GM18508 (cell line): ENCODE results near the gene TMEM221.

Experiments used
- ATAC-seq: cut with Tn5 transposase; IDR thresholded peaks from one replicate; pipeline ENCODE4 v1.9.1; 2021; ENCODE audit warnings: moderate number of reproducible peaks; ENCODE audit not compliant: insufficient read depth, unreplicated experiment

The TMEM221 gene

GRCh38 chr19:17447704-17448130 lies 751 bp downstream of the TMEM221 start:
- ATAC-seq, result no peak

GRCh38 chr19:17445526-17446165 lies 2.8 kb downstream of the TMEM221 start:
- no peak for ATAC-seq

GRCh38 chr19:17441241-17442021 lies 7.0 kb downstream of the TMEM221 start:
- no peak for ATAC-seq

DNA sequence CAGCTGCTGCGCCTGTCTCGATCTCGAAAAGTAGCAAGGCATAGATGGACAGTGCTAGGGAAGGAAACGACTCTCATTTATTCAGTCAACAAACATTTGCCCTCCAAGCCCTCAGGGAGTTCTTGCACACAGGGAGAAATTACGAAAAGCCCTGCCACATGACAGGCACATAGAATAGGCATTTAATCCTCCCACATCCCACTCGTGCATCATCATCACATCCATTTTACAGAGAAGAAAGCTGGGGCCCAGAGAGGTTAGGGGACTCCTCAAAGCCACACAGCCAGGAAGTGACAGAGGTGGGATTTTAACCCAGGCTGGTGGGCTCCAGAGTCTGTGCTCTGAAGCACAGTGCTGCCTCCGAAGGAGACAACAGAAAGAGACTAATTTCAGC lies 11.6 kb downstream of the TMEM221 start:
- ATAC-seq, result no peak

- ATAC-seq, result no peak
Observed at GRCh38 chr19:17436094-17436873, 12.2 kb downstream of the TMEM221 start.

- ATAC-seq, result no peak
Observed at GRCh38 chr19:17435218-17435617, 13.2 kb downstream of the TMEM221 start.

DNA sequence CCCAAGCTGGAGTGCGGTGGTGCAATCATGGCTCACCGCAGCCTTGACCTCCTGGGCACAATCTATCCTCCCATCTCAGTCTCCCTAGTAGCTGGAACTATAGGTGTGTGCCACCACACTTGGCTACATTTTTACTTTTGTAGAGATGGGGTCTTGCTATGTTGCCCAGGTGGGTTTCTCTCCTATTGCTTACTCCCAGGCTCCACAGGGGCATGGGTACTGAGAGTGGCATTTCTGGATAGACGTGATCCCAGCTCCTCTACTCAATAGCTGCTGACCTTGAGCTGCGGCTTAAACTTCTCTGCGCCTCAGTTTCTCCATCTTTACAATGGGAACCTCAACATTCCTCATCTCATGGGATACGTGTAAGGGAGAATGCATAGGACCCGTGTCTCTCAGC lies 17.1 kb downstream of the TMEM221 start:
- ATAC-seq, result no peak

GRCh38 chr19:17429641-17430113 lies 18.8 kb downstream of the TMEM221 start:
- ATAC-seq, result no peak

- no peak for ATAC-seq
Observed at GRCh38 chr19:17424743-17425365, 23.6 kb downstream of the TMEM221 start.

GRCh38 chr19:17423429-17424208 lies 24.8 kb downstream of the TMEM221 start:
- no peak for ATAC-seq

DNA sequence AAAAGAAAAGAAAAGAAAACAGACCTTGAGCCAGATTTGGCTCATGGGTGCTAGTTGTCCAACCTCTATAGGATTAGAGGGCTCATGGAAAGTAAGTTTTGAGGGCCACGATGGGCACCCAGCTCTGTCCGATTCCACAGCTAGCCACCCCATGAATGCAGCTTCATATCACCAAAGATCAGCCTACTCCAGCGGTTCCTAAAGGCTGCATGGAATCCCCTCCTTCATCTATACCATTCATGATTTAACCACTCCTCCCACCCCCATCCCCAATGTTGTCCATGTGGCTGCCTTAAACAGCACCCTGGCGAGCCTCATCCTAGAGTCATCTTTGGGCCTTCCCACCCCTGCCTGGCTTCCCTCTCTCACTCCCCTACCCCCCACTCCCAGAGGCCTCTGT lies 26.5 kb downstream of the TMEM221 start:
- ATAC-seq, result no peak

DNA sequence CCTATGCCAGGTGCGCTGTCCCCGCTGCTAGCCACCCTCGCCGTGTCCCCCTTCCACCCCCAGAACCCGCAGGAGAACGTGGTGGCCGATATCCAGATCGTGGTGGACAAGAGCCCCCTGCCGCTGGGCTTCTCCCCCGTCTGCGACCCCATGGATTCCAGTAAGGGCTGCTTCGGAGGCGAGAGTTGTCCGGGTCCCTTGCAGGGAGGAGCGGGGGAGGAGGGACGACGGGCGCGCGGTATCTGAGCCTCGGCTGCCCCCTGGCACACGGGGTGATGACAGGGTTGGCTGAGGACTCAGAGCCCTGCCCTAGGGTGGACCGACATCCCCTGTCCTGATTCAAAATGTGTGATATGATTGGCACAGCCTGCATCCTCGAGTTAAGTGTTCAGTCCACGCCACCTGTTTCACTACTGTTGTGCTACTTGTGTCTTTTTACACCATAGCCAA lies 28.0 kb downstream of the TMEM221 start:
- ATAC-seq, result no peak

DNA sequence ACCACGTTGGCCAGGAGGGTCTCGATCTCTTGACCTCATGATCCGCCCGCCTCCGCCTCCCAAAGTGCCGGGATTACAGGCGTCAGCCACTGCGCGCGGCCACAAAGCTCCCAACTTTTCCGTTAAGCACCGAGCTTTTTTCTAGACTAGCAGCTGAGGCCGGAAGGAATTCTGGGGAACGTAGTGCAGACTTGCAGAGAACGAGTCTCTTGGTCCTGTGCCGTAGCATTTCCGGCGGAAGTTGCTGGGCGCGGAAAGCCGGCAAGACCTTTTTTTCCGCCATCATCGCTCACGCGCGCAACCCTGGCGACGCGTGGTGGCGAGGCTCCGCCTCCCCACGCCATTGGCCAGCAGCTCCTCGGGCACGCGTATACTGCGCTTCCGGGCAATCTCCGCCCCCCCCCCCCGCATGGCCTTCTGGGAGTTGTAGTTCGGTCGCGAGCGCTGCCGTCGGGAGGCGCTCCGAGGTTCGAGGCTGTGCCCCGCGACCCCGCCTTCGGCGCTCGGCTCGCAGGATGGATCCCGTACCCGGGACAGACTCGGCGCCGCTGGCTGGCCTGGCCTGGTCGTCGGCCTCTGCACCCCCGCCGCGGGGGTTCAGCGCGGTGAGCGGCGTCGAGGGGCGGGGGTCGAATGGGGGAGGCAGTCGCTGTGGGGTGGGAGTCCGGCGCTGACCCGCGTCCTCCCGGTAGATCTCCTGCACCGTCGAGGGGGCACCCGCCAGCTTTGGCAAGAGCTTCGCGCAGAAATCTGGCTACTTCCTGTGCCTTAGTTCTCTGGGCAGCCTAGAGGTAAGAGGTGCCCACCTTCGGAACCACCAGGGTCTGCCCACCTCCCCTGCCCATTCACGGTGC lies 28.6 kb downstream of the TMEM221 start, which contains the start of gene MVB12A:
Gene MVB12A, plus strand, starts transcription at position 427 of the 854 bp plus-strand sequence. Its CDS starts 89 bp downstream, at position 516.
- ATAC-seq, result no peak

DNA sequence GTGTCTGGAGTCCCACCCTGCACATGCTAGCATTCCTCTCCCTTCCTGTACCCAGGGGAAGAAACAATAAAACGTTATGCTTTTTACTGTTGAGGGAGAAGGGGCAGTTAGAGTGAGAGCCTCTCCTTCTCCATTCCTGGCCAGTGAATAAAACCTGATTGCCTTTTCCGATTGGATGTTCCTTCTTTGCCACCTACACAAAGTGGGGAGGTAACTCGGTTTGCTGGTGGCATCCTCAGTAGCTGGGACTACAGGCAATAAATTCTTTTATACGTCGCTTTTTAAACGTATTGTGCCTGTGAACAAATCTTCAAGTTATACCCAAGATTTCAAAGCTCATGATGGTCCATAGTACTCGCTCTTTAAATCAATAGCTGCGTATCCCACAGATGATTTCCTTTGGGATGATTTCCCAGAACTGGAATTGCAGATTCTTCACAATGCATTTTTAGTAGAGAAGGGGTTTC lies 29.3 kb downstream of the TMEM221 start:
- ATAC-seq, result no peak

GRCh38 chr19:17418710-17419109 lies 29.8 kb downstream of the TMEM221 start:
- ATAC-seq, result no peak

DNA sequence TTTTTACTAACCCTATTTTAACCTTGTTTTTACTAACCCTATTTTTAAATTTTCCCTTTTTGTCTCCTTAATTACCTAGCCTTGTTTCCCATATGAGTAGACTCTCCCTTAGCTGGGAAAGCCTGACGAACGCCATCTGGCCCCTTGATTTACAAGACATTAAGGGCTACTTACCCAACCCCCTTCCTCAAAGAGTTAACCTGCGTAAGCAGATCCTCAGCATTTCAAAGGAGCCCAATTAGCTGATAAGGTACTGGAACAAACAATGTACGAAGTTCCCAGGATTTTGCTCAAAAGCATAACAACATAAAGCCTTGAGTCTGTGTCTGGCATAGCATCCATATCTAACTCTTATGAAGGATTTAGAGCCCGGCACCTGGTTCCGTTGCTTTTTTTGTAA lies 33.3 kb downstream of the TMEM221 start:
- no peak for ATAC-seq

DNA sequence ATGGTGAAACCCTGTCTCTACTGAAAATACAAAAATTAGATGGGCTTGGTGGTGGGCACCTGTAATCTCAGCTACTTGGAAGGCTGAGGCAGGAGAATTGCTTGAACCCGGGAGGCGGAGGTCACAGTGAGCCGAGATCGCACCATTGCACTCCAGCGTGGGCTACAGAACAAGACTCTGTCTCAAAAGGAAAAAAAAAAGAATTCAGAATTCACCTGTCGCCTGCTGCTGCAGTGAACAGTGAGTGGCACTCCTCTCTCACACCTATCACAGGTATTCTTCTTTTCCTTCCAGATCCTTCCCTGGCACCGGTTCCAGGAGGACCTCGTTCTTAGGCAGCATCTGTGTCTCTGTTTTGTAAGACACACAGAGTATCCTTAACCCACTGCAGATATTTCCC lies 34.4 kb downstream of the TMEM221 start:
- no peak for ATAC-seq

- no peak for ATAC-seq
Observed at GRCh38 chr19:17411801-17412200, 36.7 kb downstream of the TMEM221 start.

DNA sequence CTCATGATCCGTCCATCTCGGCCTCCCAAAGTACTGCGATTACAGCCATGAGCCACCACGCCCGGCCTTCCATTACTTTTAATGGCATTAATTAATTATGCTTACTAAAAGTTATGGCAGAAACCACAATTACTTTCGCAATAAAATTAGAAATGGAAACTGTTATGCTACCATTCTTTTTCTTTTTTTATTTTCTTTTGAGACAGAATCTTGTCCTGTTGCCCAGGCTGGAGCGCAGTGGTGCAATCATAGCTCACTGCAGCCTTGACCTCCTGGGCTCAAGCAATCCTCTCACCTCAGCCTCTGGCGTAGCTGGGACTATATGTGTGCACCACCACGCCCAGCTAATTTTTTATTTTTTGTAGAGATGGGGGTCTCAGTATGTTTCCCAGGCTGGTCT lies 38.5 kb downstream of the TMEM221 start:
- no peak for ATAC-seq
